ENCODE results near the gene RNF125.

RNF125 gene

GRCh38 chr18:32049393-32050171, 31.0 kb downstream of the RNF125 start (continued):
- no peak for TF ChIP-seq ZBTB49 (tag by site-specific recombination; IDR thresholded peaks at IDR 0.05; ENCODE audit: low read depth)
- TF ChIP-seq EGR2 (tag by site-specific recombination; IDR thresholded peaks at IDR 0.05; ENCODE audit: low read depth) = no peak
- no peak for TF ChIP-seq RBAK (tag by site-specific recombination; IDR thresholded peaks at IDR 0.05)
- no peak for TF ChIP-seq ZBTB26 (tag by site-specific recombination; optimal IDR thresholded peaks at IDR 0.05)
- TF ChIP-seq SP2 (tag by site-specific recombination; IDR thresholded peaks at IDR 0.05) = no peak
- no peak; the same call in 1 of the 2 replicates for TF ChIP-seq PRDM1 (tag by site-specific recombination; IDR thresholded peaks at IDR 0.05)
- TF ChIP-seq ZNF248 (tag by site-specific recombination; IDR thresholded peaks at IDR 0.05) = no peak
- TF ChIP-seq GLIS2 (tag by site-specific recombination; IDR thresholded peaks at IDR 0.05) = peak; percentile 36; the same call in 1 of the 2 replicates
- no peak for TF ChIP-seq ZNF473 (tag by site-specific recombination; IDR thresholded peaks at IDR 0.05)
- 0 out of 2 replicates have a peak, but pooled peaks have one; percentile 17 for TF ChIP-seq ZNF398 (tag by site-specific recombination; IDR thresholded peaks at IDR 0.05)
- TF ChIP-seq ZNF184 (tag by site-specific recombination; IDR thresholded peaks at IDR 0.05) = no peak
- peak; percentile 72 for TF ChIP-seq ZNF843 (tag by site-specific recombination; IDR thresholded peaks at IDR 0.05)
- TF ChIP-seq ZBTB7A (tag by site-specific recombination; IDR thresholded peaks at IDR 0.05; ENCODE audit: low read depth) = no peak
- TF ChIP-seq ZNF768 (tag by site-specific recombination; IDR thresholded peaks at IDR 0.05) = no peak
- no peak for TF ChIP-seq ZNF221 (tag by site-specific recombination; IDR thresholded peaks at IDR 0.05; ENCODE audit: borderline replicate concordance)
- TF ChIP-seq ZNF292 (tag by site-specific recombination; IDR thresholded peaks at IDR 0.05; ENCODE audit: borderline replicate concordance, low read depth) = no peak
- TF ChIP-seq ZNF280D (tag by site-specific recombination; IDR thresholded peaks at IDR 0.05) = no peak
- TF ChIP-seq SP7 (tag by site-specific recombination; IDR thresholded peaks at IDR 0.05) = peak; percentile 98
- TF ChIP-seq ZNF660 (tag by site-specific recombination; IDR thresholded peaks at IDR 0.05) = no peak
- TF ChIP-seq ZNF791 (tag by site-specific recombination; IDR thresholded peaks at IDR 0.05) = no peak
- TF ChIP-seq ZNF366 (tag by site-specific recombination; conservative IDR thresholded peaks at IDR 0.05) = peak; percentile 85
- TF ChIP-seq OSR2 (tag by site-specific recombination; IDR thresholded peaks at IDR 0.05) = peak; percentile 42; the same call in 1 of the 2 replicates
- TF ChIP-seq ZEB2 (tag by site-specific recombination; IDR thresholded peaks at IDR 0.05) = 0 out of 2 replicates have a peak, but pooled peaks have one; percentile 21
- TF ChIP-seq BCL11A (tag by site-specific recombination; IDR thresholded peaks at IDR 0.05; ENCODE audit: low read depth) = no peak
- no peak for TF ChIP-seq ZNF239 (tag by site-specific recombination; IDR thresholded peaks at IDR 0.05)
- no peak for TF ChIP-seq ZNF26 (tag by site-specific recombination; IDR thresholded peaks at IDR 0.05)
- TF ChIP-seq ZNF324 (tag by site-specific recombination; IDR thresholded peaks at IDR 0.05) = no peak
- no peak for TF ChIP-seq ZBTB8A (tag by site-specific recombination; IDR thresholded peaks at IDR 0.05)

Data from HEK293 (cell line).